Prostate gland (tissue), 2 donors: ENCODE measurements around the gene CFAP97D2.
A peak's percentile ranks its signal among the peaks of the same experiment; 100 is the strongest.

Experiments
- POLR2A ChIP-seq: fragments of 450-650 bp; IDR thresholded peaks from one replicate; pipeline ENCODE4 v1.6.1; 2016; ENCODE audit warnings: antibody characterized with exemption, mild to moderate bottlenecking
- TF ChIP-seq, protein P1 (sequence below), 4 experiments: fragments of 200-600 bp in 2 of 4; fragments of 450-650 bp in 2 of 4; sonication (generic) in 2 of 4; IDR thresholded peaks; 1 replicate in 3 of 4; 2 replicates in 1 of 4; pipeline ENCODE4 v1.5.1; 2016 to 2019; ENCODE audit warnings: antibody characterized with exemption in 4 of 4, mild to moderate bottlenecking in 2 of 4, moderate library complexity in 2 of 4

DNA sequence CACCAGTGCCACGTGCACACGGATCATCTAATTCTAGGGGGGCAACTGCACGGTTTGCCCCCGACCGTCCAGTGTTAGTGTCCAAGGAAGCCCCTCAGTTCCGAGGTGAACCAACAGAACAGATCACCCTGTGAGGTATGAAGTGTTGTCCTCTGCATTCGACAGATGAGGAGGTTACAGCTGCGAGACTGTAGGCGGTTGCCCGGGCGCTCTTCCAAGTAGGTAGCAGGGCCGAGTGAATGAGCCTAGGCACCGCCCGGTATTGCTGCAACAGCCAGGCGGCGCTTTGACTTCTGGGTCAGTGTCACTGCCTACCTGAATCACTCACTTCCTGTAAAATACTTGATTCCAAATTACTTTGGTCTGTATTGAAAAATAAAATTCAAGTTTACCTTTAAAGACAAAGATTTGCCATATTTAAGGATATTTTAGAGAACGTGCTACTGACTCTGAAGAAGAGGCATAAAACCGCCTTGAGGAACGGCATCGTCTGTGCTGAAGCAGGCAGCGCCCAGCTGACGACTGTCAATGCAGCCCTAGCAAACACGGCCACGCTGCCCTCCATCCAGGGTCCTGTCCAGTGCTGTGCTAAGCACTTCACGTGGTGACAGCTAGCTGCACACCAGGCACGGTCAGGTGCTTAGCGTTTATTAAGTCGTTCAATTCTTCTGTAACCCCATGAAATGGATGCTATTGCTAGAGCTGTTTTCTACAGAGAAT, 27.3 kb upstream of the CFAP97D2 start:
- TF ChIP-seq, protein P1, sequence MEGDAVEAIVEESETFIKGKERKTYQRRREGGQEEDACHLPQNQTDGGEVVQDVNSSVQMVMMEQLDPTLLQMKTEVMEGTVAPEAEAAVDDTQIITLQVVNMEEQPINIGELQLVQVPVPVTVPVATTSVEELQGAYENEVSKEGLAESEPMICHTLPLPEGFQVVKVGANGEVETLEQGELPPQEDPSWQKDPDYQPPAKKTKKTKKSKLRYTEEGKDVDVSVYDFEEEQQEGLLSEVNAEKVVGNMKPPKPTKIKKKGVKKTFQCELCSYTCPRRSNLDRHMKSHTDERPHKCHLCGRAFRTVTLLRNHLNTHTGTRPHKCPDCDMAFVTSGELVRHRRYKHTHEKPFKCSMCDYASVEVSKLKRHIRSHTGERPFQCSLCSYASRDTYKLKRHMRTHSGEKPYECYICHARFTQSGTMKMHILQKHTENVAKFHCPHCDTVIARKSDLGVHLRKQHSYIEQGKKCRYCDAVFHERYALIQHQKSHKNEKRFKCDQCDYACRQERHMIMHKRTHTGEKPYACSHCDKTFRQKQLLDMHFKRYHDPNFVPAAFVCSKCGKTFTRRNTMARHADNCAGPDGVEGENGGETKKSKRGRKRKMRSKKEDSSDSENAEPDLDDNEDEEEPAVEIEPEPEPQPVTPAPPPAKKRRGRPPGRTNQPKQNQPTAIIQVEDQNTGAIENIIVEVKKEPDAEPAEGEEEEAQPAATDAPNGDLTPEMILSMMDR (IDR thresholded peaks at IDR 0.05) = peak in 1 of 4 experiments; percentile 35
- TF ChIP-seq POLR2A = no peak
